Adrenal gland (tissue), 5 donors: Measurements from ENCODE around the gene CCNB1IP1.

Source experiments
- CTCF ChIP-seq, 6 experiments: fragments of 450-650 bp in 4 of 6; fragments of 200-600 bp in 2 of 6; sonication (generic) in 1 of 6; IDR thresholded peaks; 1 replicate in 5 of 6; 2 replicates in 1 of 6; pipeline versions ENCODE4 v1.5.1 to v1.8.0; 2016 to 2021; ENCODE audit warnings: antibody characterized with exemption in 6 of 6, mild to moderate bottlenecking in 2 of 6, moderate library complexity in 1 of 6
- POLR2A ChIP-seq, 2 donors: fragments of 450-650 bp; IDR thresholded peaks; one replicate each; pipeline ENCODE4 v1.6.1; 2017; ENCODE audit warnings: antibody characterized with exemption in 2 of 2, mild to moderate bottlenecking in 2 of 2, moderate library complexity in 1 of 2
- donor health status: DM: no; HTN: no; CAD: no.

GRCh38 chr14:20375471-20375870 lies 42.4 kb upstream of the CCNB1IP1 start:
- TF ChIP-seq CTCF (IDR thresholded peaks at IDR 0.05) (no peak), POLR2A (IDR thresholded peaks at IDR 0.05) (no peak)
